Measurements from ENCODE around the gene ABCC12. TPM values are rescaled to one million over a fixed set of nuclear protein-coding genes. Genes with fewer than 3 reads are reported as not detected.
"Not testable (repeated sequence)": the region's sequence is repeated elsewhere in the genome, so short reads cannot be mapped to it uniquely, and the experiment has no call there.

The ABCC12 gene
- not detected in 2 replicates for total RNA-seq

GRCh38 chr16:48155926-48156789 lies at the start of gene ABCC12:
ABCC12 (minus strand) TSS chr16:48155993; CDS start chr16:48146424, 9,569 bp downstream.
- DNase-seq (ENCODE audit: low read depth), result no peak

- no peak for DNase-seq (ENCODE audit: low read depth)
Measured at GRCh38 chr16:48204825-48205151, 49.0 kb upstream of the ABCC12 start.

GRCh38 chr16:48203974-48204824 lies 48.4 kb upstream of the ABCC12 start:
- DNase-seq (ENCODE audit: low read depth), result peak; percentile 21

- DNase-seq (ENCODE audit: low read depth), result no peak
Measured at GRCh38 chr16:48201515-48202201, 45.9 kb upstream of the ABCC12 start.

GRCh38 chr16:48197294-48197693 lies 41.5 kb upstream of the ABCC12 start:
- no peak for DNase-seq (ENCODE audit: low read depth)

GRCh38 chr16:48194828-48195556 lies 39.2 kb upstream of the ABCC12 start:
- DNase-seq (ENCODE audit: low read depth), result peak; percentile 86

DNA sequence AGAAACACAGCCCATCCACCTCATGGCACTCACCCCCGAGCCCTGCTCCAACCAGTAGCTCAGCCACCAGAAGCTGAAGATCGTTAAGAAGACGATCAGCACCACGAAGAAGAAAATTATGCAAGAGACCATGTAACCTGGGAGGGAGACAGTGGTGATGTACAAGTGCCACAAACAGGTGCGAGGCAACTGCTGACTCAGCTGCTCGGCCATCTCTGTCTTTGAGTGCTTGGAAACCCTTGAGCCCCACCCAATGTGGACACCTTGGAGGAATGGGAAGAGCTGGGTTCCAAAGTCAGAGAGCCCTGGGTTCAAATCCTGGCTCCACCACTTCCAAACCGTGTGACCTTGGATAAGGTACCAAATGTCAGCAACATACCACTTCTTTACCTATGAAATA lies 38.1 kb upstream of the ABCC12 start:
- DNase-seq (ENCODE audit: low read depth), result no peak

- DNase-seq (ENCODE audit: low read depth), result peak; percentile 55
Measured at GRCh38 chr16:48188449-48189102, 32.8 kb upstream of the ABCC12 start.

GRCh38 chr16:48187779-48188178 lies 32.0 kb upstream of the ABCC12 start:
- DNase-seq (ENCODE audit: low read depth), result no peak

DNA sequence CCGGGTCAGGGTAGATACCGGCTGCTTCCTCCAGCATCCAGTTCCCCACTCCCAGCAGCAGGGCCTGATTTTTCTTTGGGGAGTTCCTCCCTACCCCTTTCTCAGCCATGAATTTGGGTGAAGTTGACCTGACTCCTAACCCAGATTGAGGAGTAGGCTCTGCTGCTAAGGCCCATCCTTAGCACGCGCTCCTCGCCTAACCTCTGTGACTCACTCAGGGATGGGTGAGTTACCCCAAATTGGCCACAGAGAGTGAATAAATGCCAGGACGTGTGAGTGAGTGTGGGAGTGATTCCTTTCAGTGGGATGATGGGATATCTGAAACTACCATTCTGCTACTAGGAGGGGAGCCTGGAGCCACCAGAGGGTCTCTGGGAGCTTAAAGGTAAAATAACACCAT lies 28.9 kb upstream of the ABCC12 start:
- DNase-seq (ENCODE audit: low read depth), result no peak

GRCh38 chr16:48182979-48183537 lies 27.3 kb upstream of the ABCC12 start:
- no peak for DNase-seq (ENCODE audit: low read depth)

DNA sequence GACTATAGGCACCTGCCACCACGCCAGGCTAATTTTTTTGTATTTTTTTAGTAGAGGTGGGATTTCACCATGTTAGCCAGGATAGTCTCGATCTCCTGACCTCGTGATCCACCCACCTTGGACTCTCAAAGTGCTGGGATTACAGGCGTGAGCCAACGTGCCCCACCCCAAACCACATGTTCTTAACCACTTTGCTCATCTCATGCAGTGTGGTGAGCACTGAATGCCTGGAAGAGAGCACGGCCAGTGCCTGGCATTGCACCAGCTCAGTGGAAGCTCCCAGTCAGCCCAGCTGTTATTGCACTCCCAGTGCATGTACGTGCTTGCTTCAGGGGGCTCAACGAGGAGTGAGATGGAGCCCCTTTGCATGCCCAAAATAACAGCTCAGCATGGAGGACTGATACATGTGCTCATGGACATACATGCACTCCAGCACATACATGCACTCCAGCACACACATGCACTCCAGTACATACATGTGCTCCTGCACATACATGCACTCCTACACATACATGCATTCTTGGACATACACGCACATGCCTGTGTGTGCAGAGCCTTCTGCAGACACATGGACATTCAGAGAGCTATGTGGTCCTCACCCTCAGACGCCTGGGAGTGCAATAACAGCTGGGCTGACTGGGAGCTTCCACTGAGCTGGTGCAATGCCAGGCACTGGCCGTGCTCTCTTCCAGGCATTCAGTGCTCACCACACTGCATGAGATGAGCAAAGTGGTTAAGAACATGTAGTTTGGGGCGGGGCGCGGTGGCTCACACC lies 26.1 kb upstream of the ABCC12 start:
- not testable (repeated sequence) for DNase-seq (ENCODE audit: low read depth)

DNA sequence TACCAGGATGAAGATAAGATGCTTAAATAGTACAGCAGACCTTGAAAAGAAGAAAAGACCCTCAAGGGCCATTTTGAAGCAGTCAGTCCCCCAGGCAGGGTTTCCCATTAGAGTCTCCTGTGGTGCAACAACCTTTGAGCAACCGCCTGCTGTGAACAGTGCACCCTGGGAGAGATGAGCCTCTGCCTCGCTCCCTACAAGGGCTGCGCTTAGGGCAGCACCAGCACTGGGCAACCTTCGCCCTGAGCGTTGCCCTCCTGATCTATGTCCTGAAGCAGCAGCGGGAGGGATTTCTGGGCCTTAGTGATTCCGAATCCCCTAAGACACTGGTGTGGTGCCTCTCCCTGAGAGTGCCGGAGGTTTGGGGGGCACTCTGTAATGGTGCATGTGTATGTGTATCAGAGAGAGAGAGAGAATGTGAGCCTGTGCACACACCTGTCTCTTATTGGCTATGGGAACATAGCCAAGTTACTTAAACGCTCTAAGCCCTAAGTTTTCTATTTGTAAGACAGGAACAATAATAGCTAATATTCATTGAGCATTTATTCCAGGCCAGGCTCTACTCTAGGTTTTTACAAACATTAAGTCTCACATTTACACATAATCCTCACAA lies 25.2 kb upstream of the ABCC12 start:
- no peak for DNase-seq (ENCODE audit: low read depth)

DNA sequence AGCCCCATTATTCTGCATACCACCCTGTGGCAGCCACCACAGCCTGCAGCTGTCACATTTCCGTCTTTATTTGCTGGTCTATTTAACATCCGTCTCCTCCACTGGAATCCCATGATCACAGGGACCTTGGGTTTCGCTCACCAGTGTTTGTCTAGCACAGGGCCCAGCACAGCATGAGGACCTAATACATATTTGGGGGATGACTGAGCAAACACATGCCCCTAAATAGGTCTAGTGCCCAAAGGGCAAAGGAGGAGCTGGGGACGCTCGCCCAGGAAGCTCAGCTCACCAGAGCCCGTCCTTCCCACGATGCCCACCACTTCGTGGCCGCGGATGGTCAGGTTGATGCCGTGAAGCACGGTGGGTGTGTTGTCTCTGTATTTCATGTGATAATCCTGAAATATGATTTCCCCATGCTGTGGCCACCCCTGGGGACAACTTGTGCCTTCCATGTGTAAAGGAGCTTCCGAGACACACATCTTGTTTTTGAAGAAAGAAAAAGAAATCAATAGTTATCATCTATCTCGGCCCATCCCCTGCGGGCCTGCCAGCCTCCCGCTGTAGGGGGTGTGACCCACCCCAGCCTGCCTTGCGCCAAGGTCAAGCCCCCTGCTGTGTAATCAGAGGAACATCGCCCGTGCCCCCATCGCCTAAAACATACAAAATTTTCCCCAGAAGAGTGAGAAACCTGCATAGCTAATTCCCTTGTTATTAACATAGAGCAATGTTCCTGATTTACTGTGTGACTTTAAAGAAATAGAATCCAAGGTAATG lies 21.0 kb upstream of the ABCC12 start:
- DNase-seq (ENCODE audit: low read depth), result no peak

- no peak for DNase-seq (ENCODE audit: low read depth)
Measured at GRCh38 chr16:48173889-48174288, 18.1 kb upstream of the ABCC12 start.

DNA sequence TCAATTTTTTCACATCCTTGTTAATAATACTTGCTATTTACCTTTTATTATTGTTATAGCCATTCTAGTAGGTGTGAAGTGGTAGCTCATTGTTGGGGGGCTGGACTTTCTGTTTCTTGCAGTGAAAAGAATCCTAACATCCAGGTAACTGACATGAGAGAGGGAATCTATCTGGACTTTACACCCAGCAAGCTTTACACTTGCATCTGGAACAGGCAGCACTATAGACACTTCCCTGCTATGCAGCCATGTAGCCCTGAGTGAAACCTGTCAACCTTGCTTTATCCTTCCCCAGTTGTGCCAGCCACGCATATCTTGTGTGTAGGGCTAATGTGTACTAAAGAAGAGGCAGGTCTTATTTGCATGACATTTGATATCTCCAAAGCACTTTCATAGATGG lies 16.9 kb upstream of the ABCC12 start:
- DNase-seq (ENCODE audit: low read depth), result no peak

DNA sequence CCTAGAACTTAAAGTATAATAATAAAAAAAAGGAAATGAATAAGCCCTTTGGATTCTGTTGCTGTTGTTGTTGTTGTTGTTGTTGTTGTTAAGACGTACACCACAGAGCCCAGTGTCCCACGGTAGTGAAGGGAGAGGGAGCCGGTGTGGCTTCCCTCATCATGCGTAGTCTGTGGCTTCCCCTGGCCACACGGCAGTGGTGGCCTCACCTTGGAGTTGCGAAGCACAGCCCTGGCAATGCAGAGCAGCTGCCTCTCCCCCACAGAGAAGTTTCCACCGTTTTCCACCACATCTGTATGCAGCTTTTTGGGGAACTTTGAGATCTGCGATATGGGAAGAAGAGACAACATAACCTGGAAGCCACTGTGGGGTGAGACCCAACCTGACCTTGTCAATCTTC lies 14.1 kb upstream of the ABCC12 start:
- DNase-seq (ENCODE audit: low read depth), result no peak

- no peak for DNase-seq (ENCODE audit: low read depth)
Measured at GRCh38 chr16:48168075-48168474, 12.3 kb upstream of the ABCC12 start.

DNA sequence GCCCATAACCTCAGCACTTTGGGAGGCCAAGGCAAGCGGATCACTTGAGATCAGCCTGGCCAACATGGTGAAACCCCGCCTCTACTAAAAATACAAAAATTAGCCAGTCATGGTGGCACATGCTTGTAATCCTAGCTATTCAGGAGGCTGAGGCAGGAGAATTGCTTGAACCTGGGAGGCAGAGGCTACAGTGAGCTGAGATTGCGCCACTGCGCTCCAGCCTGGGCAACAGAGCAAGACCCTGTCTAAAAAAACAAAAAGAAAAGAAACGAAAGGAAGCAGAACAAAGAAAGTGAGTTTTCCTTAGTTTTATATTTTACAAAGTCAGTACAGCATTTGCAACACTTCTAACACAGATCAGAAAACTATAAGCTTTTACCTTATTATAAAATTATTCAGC lies 10.8 kb upstream of the ABCC12 start:
- not testable (repeated sequence) for DNase-seq (ENCODE audit: low read depth)
